Stimulated activated naive CD4-positive, alpha-beta T cell treated with Interleukin-2 at 50 U/mL for 16 hours (primary cell): Measurements from ENCODE around the gene ARL6IP4.
"Not testable (repeated sequence)": the region's sequence is repeated elsewhere in the genome, so short reads cannot be mapped to it uniquely, and the experiment has no call there.

Experiments
- DNase-seq: peaks from one replicate; lab custom pipeline; 2025; lab: John Stamatoyannopoulos, UW

Gene ARL6IP4

DNA sequence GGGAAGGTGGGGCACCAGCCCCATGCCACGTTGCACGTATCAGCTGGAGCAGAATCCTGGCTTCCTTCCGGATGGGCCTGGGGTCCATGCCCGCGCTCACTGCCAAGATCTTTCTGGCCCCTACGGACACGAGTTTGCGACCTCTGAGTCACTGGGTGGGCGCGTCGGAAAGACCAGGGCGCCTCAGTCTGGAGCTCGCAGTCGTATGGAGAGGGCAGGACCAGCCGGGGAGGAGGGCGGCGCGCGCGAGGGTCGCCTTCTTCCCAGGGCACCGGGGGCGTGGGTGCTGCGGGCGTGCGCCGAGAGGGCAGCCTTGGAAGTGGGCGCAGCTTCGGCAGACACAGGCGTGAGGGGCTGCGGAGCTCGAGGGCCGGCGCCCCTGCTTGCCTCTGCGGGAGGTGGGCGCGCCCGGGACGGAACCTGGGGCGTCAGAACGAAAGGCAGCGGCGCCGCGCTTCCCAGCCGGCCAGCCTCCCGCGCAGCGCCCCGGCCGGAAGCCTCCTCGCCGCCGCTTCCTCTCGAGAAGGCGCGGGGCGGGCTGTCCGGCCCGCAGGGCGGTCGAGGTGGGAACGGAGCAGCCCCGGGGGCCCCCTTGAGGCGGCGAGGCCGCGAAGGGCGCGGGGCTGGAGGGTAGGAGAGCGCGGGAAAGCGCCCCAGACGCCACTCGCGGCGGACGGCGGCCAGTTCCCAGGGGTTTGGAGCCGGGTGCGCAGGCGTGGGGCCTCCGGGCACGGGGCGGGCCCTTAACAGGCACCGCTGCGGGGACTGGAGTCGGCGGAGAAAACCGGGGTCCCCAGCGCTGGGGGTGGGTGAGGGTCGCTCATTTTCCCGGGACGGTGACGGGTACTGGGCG, at the start of gene ARL6IP4:
ARL6IP4 (plus strand) TSS at position 499 of the 853 bp plus-strand sequence. CDS start 459 bp downstream, outside the sequence.
- peak; percentile 58 for DNase-seq

DNA sequence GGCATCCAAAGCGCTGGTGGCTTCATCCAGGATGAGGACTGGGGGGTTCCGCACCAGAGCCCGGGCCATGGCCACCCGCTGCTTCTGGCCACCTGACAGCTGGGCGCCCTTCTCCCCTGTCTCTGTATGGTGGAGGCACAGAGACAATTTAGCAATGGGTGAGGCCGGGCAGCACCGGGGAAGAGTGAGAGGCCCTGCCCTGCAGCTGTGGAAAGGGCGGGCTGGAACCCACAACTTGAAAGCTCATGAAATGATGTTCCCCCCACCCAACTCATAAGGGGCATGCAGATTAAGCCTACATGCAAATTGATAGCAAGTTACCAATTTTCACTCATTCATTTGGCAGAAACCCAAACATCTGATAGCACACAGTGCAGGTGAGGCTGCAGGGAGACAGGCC, 48.3 kb upstream of the ARL6IP4 start:
- DNase-seq, result no peak

DNA sequence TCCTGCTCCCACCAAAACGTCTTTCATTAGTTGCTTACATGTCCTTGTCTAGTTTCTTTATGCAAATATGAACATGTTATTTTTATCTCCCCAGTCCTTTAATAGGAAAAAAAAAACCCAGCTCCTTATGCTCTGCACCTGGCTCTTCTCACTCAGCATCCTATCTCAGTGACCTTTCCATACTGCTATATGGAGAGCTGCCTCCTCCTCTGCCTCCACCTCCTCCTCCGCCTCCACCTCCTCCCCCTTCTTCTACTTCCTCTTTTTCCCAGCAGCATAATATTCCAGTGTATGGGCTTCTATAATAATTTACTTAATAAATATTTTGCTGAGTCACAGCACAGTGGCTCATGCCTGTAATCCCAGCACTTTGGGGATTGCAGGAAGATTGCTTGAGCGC, 45.8 kb upstream of the ARL6IP4 start:
- DNase-seq, result no peak

DNA sequence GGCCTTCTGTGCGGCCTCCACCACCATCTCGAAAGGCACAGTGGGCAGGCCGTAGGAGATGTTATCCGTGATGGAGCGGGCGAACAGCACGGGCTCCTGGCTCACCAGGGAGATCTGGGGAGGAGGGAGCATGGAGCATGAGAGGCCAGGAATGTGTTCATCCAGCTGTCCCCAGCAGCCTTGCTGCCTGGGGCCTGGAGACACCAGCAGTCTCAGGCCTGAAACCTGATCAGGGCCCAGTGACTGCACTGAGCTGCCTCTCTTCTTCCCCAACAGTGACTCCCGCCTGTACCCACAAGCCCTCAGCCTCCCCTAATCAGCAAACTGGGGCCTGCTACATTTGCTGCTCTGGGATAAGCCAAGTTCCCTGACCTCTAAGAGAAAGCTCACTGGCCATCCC, 45.2 kb upstream of the ARL6IP4 start:
- no peak for DNase-seq

DNA sequence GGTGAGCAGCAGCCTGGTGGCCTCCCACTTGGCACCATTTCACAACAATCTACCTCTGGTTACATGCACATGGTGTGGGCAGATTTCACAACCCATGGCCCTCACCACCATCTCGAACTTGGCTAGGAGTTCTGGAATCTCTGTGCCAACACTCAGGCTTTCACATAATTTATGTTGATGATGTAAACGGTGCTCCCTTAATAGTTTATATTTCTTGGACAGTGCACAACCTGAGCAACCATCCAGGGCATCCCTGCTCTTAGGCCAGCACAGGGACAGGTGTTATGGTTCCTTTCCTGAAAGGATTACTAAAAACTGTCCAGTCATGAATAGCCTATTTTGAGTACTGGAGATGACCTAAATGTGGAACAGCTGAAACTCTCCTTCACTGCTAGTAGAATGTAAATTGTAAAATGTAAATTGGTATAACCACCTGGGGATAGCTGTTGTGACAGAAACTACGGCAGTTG, 42.8 kb upstream of the ARL6IP4 start:
- DNase-seq, result no peak

DNA sequence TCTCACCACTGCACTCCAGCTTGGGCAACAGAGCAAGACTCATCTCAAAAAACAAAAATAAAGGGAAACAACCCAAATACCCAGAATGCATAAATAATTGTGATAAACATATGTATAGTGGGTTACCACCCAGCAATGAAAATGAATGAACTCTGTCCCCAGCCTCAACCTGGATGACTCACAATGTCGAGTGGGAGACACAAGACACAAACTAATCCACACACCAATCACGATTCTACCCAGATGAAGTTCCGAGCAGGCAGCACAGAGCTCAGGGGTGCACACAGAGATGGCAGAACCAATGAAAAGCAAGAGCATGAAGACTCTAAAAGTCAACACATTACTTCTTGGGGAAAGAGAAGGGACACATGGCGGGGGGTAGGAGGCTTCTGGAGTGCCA, 41.4 kb upstream of the ARL6IP4 start:
- no peak for DNase-seq

DNA sequence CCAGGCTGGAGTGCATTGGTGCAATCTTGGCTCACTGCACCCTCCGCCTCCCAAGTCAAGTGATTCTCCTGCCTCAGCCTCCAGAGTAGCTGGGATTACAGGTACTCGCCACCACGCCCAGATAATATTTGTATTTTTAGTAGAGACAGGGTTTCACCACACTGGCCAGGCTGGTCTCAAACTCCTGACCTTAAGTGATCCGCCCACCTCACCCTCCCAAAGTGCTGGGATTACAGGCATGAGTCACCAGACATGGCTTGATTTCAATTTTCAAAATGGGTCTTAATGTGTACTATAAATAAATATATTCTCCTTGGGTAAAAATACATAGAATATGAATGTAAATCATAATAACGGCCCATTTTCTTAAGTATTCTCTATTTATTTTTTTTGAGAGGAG, 39.1 kb upstream of the ARL6IP4 start:
- not testable (repeated sequence) for DNase-seq

DNA sequence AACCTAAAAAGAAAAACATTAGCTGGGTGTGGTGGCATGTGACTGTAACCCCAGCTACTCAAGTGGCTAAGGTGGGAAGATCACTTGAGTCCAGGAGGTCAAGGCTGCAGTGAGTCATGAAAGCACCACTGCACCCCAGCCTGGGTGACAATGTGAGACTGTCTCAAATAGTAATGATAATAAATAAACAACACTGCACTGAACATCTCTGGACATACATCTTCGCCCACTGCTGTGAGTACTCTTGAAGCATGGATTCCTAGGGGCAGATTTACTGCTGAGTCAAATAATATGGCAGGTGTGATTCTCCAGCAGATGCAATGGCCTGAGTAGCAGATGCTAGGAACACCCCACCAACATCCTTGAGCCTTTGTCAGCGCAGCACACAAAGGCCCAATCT, 37.8 kb upstream of the ARL6IP4 start:
- no peak for DNase-seq

DNA sequence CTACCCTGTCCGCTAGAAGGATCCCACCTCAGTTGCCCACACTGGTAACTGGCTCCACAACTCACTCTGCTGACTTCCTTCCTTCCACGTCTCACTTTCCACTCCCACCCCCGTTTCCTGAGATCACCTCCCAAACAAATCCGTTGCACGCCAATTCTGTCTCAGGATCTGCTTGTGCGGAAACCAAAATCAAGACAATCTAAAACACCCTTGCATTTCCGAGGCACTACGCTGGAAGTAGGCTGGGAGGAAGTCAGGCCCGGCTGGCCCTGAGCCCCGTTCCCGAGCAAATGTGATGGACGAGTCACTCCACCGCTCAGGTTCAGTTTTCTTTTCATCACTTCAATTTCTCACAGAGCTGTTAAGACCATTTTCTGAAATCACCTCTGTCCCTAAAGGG, 37.3 kb upstream of the ARL6IP4 start:
- DNase-seq, result no peak

DNA sequence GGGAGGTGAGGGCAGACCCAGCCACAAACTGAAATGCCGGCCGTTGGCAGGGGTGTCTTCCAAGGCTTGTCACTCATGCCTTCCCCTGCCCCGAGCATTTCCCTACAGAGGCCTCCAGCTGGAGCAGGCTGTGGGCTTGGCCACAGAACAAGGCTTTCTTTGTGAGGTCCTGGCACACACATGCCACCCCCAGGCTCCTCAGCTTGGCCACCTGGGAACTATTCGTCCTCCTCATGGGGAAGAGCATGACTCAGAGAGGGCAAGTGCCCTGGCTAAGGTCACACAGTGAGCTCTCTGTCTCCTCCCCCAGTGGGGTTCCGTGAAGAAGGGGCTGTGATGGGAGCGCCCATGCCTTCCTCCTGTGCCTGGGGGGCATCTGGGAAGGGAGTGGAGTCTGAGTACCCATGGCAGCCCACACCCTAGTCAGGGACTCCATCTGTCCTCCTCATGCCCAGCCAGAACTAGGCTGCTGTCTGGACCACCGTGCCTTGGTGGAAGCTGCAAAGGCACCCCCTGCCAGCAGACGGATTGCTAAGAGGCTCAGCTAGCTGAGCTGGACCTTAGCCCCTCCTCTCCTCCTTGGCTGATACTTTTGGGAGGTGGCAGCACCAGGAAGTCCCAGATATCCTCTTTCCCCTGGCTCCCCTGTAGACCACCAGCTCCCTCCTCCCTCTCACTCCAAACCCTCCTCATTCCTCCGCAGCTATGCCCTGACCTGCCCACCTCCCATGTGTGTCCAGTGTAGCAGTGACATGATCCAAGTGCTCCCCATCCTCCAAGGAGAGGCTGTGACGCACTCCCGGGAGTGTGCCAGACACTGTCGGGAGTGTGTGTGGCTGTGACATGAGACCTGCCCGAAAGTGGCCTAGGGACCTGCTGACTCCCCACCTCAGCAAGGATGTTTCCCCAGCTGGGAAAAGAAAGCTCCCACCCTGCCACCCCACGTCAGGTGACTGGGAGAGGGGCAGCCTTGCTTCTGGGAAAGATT, 35.6 kb upstream of the ARL6IP4 start:
- DNase-seq, result no peak

DNA sequence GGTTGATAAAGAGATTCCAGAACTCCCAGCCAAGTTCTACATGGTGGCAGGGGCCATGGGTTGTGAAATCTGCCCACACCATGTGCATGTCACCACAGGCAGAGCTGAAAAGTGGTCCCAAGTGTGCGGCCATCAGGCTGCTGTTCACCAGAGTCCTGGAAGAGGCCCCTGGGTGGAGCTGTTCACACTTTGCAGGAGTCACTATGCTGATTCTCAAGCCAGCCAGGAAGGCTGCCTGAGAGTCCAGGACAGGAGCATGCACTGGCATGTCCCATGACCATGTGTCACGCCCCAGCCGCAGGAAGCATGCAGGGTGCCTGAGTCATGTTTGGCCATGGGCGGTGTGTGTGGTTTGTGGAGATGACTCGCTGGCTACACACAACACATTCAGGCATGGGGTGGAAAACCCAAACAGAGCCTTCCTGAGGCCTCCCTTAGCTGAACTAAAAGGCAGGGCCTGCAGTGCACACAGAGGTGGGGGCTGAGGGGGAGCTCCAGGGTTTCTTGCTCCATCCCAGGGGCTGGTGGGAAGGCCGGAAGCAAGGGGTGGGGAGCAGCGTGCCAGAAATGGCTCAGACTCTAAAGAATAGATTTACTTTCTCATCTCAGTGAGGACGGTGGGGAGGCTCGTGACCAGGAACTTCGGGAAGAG, 33.7 kb upstream of the ARL6IP4 start:
- peak; percentile 83 for DNase-seq

DNA sequence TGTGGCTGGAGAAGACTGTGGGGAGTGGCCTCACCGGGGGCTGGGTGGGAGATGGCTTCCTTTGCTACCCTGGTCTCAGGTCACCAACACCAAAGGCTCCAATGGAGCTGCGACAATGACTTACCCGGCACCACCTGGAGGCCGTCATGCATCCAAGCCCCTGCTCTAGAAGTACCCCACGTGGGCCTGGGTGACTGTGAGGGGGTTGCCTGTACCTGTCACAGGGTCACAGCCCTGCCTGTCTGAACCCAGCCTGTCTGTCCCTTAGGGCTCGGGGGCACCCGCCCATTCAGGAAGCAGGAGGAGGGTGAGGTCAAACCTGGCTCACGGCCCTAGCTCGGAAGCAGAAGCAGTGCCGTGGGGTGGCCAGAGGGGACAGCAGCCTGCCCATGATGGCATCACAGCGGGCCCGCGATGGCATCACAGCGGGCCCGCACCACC, 33.1 kb upstream of the ARL6IP4 start:
- no peak for DNase-seq

DNA sequence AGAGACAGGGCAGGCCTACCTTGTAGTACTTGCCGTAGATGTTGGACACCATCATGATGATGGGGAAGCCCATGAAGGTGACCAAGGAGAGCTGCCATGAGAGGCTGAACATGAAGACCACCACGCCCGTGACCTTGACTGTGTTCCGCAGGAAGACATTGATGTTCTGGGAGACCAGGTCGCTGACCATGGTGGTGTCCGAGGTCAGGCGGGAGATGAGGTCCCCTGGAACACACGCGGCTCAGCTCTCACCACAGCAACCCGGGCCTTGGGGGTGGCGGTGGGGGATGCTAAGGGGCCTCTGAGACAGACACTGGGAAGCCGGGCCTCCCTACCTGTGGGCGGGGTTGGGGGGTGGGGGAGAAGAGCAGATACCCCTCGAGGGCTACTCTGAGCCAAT, 31.9 kb upstream of the ARL6IP4 start:
- DNase-seq, result no peak

DNA sequence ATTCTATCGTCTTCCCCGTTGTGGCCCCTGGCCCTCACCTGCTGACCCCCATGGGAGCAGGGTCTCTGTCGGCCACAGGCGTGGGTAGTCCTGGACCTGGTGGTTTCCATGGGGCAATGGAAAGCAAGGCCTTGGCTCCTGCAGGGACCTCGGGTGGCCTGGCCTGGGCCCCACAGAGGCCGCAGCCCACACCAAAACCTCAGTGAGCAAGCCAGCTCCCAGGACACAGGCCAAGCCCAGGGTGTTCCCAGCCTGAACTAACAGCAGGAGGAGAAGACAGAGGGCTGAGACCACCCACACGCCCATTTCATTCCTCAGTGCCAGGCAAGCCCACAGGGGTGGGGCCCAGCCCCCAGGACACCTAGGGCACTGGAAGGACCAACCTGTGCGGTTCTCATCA, 31.1 kb upstream of the ARL6IP4 start:
- no peak for DNase-seq

DNA sequence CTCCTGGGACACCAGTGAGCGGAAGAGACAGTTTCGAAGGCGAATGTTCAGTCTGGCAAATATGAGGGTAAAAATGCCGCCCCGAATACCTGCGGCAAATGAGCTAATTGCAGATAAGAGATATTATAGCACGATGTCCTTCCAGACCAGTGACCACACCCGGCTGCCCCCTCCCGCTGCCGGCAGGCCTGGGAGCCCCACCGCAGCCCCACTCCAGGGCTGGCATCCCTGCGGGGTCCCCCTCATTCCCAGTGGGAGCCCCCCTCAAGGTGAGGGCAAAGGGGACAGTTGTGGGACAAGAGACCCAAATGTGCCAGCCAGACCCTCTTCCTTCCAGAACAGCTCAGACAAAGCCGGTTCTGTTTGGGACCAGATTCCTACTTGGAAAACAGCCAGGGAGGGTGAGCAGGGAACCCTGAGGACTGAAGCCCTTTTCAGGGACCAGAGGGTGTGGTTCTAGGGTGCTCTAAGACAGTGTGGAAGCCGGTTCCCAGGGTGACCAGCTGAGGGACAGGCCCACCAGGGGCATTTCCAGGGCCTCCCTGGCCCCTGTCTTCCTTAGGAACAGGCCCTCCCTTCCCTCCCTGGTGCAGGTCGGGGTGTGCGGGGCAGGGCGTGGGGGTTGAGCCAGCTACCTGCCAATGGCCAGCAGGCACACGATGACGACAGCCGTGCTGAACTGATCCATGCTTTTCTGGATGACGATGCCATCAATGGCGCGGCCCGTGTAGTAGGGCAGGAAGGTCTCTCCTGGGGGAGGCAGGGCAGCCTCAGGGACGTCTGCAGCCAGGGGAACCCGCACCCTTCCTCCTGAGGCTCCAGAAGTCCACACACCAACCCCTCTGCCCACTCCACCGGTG, 30.4 kb upstream of the ARL6IP4 start:
- DNase-seq, result no peak

DNA sequence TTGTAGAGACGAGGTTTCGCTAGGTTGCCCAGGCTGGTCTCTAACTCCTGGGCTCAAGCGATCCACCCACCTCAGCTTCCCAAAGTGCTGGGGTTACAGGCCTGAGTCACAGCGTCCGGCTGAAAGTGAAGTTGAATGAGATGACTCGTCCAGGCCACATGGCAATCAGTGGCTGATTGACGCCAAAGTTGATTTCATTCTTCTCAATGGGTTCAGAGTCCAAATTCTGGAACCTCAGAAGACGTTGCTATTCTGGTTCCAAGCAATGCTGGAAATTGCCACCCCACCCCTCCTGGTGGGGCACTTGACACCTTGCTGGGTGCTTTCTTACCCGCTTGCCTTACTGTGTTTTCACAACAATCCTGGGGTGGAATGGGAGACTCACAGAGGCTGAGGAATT, 29.1 kb upstream of the ARL6IP4 start:
- no peak for DNase-seq

DNA sequence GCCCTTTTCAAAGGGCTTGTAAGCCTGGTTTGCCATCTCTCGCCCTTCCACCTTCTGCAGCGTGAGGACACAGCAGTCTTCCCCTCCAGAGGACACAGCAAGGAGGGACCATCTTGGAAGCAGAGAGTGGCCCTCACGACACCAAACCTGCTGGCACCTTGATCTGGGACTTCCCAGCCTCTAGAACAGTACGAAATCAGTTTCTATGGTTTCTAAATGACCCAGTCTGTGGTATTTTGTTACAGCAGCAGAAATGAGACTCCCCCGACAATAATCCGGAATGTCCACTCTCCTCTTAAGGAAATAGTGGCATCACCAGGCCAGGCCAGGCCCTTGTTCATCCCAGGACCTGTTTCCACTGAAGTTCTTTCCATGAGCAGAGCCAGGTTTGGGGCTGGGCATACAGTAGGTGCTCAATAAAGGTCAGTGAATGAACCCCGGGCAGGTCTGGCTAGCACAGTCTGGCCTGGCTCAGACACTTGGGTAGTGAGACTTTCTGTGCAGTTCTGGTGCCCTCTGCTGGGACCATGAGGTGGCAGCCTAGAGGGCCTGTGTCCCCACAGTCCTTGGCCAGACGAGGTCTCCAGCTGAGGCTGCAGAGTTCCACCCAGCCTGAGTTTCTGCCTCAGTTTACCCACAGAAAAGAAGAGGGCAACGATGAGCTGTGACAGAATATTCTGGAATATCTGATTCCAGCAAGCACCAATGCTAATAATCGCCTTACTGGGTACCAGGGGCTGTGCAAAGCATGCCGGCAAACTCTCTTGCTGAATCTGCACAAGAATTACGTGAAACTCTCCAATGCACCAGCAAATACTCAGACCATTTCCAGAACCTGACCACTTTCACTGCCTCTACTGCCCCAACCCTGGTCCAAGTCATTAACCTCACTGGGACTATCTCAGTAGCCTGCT, 28.2 kb upstream of the ARL6IP4 start:
- peak; percentile 62 for DNase-seq

DNA sequence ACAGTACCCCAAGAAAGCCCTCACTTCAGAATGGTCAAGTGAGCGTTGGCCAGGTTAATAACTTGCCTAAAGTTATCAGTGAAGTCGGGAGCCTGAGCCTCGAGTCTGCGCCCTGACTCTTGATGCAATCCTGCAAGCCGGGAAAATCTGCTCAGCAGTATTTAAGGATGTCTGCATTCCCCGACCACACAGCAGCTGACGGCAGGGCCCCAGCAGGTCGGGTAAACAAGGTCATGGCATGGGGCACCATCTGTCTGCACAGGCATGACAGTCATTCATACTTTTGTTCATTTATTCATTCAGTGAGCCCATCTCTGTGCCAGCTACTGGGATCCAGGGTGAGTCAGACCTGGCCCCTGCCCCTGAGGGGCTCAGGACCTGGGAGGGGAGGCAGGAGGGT, 25.3 kb upstream of the ARL6IP4 start:
- DNase-seq, result no peak

DNA sequence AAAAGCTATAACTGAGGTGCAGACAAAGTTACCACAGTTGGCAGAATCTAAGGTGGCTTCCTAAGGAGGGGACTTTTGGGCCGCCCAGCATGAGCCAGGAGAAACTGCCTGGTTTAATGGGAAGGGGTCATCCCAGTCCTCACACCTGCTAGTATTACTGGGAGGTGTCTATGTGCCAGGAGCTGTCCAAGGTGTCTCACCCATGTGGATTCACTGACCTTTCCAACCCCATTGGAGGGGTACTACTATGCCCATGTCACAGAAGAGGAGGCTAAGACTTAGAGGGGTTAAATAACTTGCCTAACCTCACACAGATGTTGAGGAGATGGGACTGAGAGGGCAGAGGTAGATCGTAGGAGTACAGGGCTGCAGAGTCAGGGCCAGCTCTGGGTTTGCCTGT, 24.4 kb upstream of the ARL6IP4 start:
- no peak for DNase-seq
